Uterine smooth muscle cell (primary cell): ENCODE measurements around the gene AFM. TPM values are rescaled to one million over a fixed set of nuclear protein-coding genes. Genes with fewer than 3 reads are reported as not detected.

Source experiments
- total RNA-seq: library from RNA; depleted of rRNA; stranded (reverse); fragments of >200 nt; gene quantifications from 2 replicates; pipeline ENCODE4 v1.2.3, GENCODE V29; 2014

AFM gene, protein sequence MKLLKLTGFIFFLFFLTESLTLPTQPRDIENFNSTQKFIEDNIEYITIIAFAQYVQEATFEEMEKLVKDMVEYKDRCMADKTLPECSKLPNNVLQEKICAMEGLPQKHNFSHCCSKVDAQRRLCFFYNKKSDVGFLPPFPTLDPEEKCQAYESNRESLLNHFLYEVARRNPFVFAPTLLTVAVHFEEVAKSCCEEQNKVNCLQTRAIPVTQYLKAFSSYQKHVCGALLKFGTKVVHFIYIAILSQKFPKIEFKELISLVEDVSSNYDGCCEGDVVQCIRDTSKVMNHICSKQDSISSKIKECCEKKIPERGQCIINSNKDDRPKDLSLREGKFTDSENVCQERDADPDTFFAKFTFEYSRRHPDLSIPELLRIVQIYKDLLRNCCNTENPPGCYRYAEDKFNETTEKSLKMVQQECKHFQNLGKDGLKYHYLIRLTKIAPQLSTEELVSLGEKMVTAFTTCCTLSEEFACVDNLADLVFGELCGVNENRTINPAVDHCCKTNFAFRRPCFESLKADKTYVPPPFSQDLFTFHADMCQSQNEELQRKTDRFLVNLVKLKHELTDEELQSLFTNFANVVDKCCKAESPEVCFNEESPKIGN
- total RNA-seq: not detected in 2 replicates

DNA sequence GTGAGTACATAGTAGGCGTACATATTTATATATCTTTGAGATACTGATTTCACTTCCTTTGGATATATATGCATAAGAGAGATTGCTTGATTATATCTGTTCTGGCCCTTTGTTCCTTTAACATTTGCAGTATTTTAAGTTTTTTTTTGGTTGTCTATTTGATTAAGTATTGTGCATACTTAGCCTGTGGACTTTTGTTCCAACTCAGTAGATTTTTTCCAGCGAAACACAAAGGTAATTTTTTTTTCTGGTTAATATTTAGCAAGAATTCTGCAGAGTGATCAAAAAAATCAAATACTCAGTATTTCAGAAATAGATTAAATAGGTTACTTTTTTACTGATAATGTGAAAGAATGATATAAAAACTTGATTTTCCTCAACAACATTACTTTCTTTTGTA, at the start of gene AFM:
AFM (plus strand) TSS at position 388 of the 400 bp plus-strand sequence. CDS start 31 bp downstream, outside the sequence.

GRCh38 chr4:73435984-73436383, 45.6 kb upstream of the AFM start, which contains the start of gene AFP:
AFP (plus strand) TSS chr4:73436221; CDS start chr4:73436263, 42 bp downstream.

Other genes with a start within 250 kb of the AFM start
- 45.6 and 60.6 TPM in 2 replicates for gene ANKRD17, start 222.9 kb upstream of the AFM start, total RNA-seq
- gene ALB, start 77.5 kb upstream of the AFM start, total RNA-seq: 0.12 TPM in 1 of 2 replicates, not detected in the other
- 1.2 and 1.7 TPM in 2 replicates for gene AFP, start 45.5 kb upstream of the AFM start, total RNA-seq
- gene RASSF6, start 138.7 kb downstream of the AFM start, total RNA-seq: not detected in 2 replicates